Measurements from ENCODE around the gene PCYT1A.
"Not testable (repeated sequence)": the region's sequence is repeated elsewhere in the genome, so short reads cannot be mapped to it uniquely, and the experiment has no call there.

The PCYT1A gene

GRCh38 chr3:196192524-196193051 is 94.9 kb downstream of the PCYT1A start:
- DNase-seq (ENCODE audit: low read depth): no peak

GRCh38 chr3:196192036-196192523 is 95.4 kb downstream of the PCYT1A start:
- no peak for DNase-seq (ENCODE audit: low read depth)

- DNase-seq (ENCODE audit: low read depth): no peak
Measured at GRCh38 chr3:196189566-196190347, 97.8 kb downstream of the PCYT1A start.

- no peak for DNase-seq (ENCODE audit: low read depth)
Measured at GRCh38 chr3:196186651-196187573, 100.6 kb downstream of the PCYT1A start.

GRCh38 chr3:196184881-196185280 is 102.6 kb downstream of the PCYT1A start:
- DNase-seq (ENCODE audit: low read depth): no peak

GRCh38 chr3:196184169-196184432 is 103.4 kb downstream of the PCYT1A start:
- DNase-seq (ENCODE audit: low read depth): not testable (repeated sequence)

- no peak for DNase-seq (ENCODE audit: low read depth)
Measured at GRCh38 chr3:196181127-196181546, 106.4 kb downstream of the PCYT1A start.

GRCh38 chr3:196180346-196180745 is 107.2 kb downstream of the PCYT1A start:
- DNase-seq (ENCODE audit: low read depth): no peak
